ENCODE measurements around the gene CMSS1.

The CMSS1 gene

DNA sequence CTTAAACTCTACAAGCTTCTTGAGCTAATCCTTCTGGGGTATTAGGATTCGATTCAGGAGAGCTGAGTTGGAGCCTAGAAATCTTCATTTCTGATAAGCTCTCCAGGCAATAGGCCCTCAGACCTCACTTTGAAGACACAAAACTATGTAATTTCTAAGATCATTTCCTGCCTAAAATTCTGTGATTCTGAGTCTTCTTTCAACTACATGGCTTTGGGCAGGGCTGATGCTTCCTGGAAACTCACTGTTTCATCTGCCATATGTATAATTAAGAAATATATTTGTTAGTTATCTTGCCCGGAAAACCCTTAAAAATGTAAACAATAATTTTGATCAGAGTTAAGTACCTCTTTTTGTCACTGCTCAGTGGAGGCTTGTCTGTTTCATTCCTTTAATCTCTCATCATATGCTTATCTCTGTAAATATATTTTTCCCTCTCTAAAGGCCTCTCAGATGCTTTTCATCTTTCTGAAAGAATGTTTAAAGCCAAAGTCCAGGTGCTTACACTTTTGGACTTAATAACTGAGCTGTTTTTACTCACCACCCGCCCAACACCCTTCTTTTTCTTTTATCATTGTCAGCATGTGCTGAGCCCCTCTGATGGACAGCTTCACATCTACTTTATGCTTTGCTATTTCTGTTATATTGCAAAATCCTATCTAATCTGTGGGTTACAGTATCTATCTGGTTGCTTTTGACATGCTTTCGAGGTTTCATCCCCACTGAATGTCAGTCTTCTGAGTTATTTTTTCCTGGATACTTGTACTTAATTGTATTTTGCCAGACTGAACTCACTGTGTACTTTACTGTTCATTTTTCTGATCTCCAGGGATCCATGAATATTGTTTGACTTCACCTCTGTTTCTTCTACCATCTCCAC is 258.4 kb downstream of the CMSS1 start:
- POLR2A ChIA-PET, result no interaction called here
- CTCF ChIA-PET, result interaction anchor here (0.6 to 1.6 kb wide), 6 partner anchors 14 to 248 kb away, joined by 3 to 5 read pairs (median 3); no protein-coding TSS in a partner anchor
- DNase-seq (ENCODE audit: extremely low spot score), result no peak
- TF ChIP-seq CTBP1 (IDR thresholded peaks at IDR 0.05; ENCODE audit: borderline replicate concordance) (no peak), FOXA1 (IDR thresholded peaks at IDR 0.05) (no peak), LEF1 (IDR thresholded peaks at IDR 0.05; ENCODE audit: borderline replicate concordance) (no peak), FOXM1 (IDR thresholded peaks at IDR 0.05; ENCODE audit: borderline replicate concordance) (no peak), ELF4 (IDR thresholded peaks at IDR 0.05) (no peak), BHLHE40 (IDR thresholded peaks at IDR 0.05; ENCODE audit: borderline replicate concordance) (no peak), ARNT (IDR thresholded peaks at IDR 0.05) (no peak), NFRKB (IDR thresholded peaks at IDR 0.05) (no peak), HDGF (IDR thresholded peaks at IDR 0.05; ENCODE audit: borderline replicate concordance) (no peak), L3MBTL2 (conservative IDR thresholded peaks at IDR 0.05) (no peak), FOXK2 (IDR thresholded peaks at IDR 0.05) (no peak), SUZ12 (IDR thresholded peaks at IDR 0.05) (no peak)

- TF ChIP-seq L3MBTL2 (conservative IDR thresholded peaks at IDR 0.05) (no peak), BHLHE40 (IDR thresholded peaks at IDR 0.05; ENCODE audit: borderline replicate concordance) (no peak), NFRKB (IDR thresholded peaks at IDR 0.05) (no peak), ZNF384 (IDR thresholded peaks at IDR 0.05) (no peak), TARDBP (IDR thresholded peaks at IDR 0.05) (no peak), FOXM1 (IDR thresholded peaks at IDR 0.05; ENCODE audit: borderline replicate concordance) (no peak), CTBP1 (IDR thresholded peaks at IDR 0.05; ENCODE audit: borderline replicate concordance) (no peak), SP1 (IDR thresholded peaks at IDR 0.05) (no peak), SUZ12 (IDR thresholded peaks at IDR 0.05) (no peak), ELF4 (IDR thresholded peaks at IDR 0.05) (no peak), LEF1 (IDR thresholded peaks at IDR 0.05; ENCODE audit: borderline replicate concordance) (no peak), HDGF (IDR thresholded peaks at IDR 0.05; ENCODE audit: borderline replicate concordance) (no peak), FOXK2 (IDR thresholded peaks at IDR 0.05) (no peak), FOXA1 (IDR thresholded peaks at IDR 0.05) (no peak), ARNT (IDR thresholded peaks at IDR 0.05) (no peak)
- TF ChIP-seq, protein P1, sequence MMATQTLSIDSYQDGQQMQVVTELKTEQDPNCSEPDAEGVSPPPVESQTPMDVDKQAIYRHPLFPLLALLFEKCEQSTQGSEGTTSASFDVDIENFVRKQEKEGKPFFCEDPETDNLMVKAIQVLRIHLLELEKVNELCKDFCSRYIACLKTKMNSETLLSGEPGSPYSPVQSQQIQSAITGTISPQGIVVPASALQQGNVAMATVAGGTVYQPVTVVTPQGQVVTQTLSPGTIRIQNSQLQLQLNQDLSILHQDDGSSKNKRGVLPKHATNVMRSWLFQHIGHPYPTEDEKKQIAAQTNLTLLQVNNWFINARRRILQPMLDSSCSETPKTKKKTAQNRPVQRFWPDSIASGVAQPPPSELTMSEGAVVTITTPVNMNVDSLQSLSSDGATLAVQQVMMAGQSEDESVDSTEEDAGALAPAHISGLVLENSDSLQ (IDR thresholded peaks at IDR 0.05), result no peak
- ChIA-PET POLR2A (no interaction called here), CTCF (interaction anchor here (0.7 to 1.6 kb wide), 5 partner anchors 8 to 245 kb away, joined by 3 to 5 read pairs (median 3); no protein-coding TSS in a partner anchor)
- no peak for DNase-seq (ENCODE audit: extremely low spot score)
Measured at GRCh38 chr3:100076731-100077529, 259.3 kb downstream of the CMSS1 start.

DNA sequence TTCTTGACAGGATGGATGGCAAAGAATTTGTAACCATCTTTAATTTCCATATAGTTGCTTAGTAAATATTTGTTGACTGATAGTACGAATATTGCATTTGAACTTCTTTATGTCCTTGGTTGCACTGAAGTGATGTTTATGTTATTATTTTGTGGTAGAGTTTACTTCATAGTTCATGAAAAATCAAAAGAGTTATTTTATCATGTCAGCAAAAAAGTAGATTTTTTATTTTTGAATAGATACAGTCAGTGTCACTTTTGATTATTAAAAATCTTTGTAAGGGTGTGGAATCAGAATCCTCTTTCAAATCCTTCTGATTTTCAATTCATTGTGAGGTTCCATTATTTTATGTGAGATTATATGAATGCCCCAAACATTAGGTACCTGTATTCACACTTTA is 261.7 kb downstream of the CMSS1 start:
- ChIA-PET POLR2A (no interaction called here), CTCF (no interaction called here)
- no peak for DNase-seq (ENCODE audit: extremely low spot score)
- TF ChIP-seq NFRKB (IDR thresholded peaks at IDR 0.05) (no peak), FOXM1 (IDR thresholded peaks at IDR 0.05; ENCODE audit: borderline replicate concordance) (no peak), L3MBTL2 (conservative IDR thresholded peaks at IDR 0.05) (no peak), SP1 (IDR thresholded peaks at IDR 0.05) (no peak), ZNF384 (IDR thresholded peaks at IDR 0.05) (no peak), BHLHE40 (IDR thresholded peaks at IDR 0.05; ENCODE audit: borderline replicate concordance) (no peak), SUZ12 (IDR thresholded peaks at IDR 0.05) (no peak), CTBP1 (IDR thresholded peaks at IDR 0.05; ENCODE audit: borderline replicate concordance) (no peak), ELF4 (IDR thresholded peaks at IDR 0.05) (no peak), FOXA1 (IDR thresholded peaks at IDR 0.05) (no peak), ARNT (IDR thresholded peaks at IDR 0.05) (no peak), LEF1 (IDR thresholded peaks at IDR 0.05; ENCODE audit: borderline replicate concordance) (no peak)

DNA sequence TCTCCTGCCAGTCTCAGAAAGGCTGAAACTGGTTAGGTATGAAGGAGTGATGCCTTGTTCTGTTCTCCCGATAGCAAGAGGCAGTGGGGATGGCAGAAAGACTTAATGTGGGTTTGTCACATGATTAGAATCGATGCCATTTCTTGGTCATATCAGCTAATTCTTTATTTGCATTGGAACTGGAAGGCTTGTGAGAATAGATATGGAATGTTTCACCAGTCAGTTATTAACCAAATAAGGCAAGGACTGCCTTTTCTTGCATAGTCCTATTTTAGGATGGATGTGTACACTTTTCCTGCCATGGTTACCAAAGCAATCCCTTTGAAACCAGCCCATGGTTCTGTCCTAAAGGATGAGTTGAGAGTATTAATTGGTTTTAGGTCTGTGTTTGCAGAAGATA is 262.9 kb downstream of the CMSS1 start:
- CTCF ChIA-PET, result no interaction called here
- POLR2A ChIA-PET, result no interaction called here
- no peak for TF ChIP-seq ELF4 (IDR thresholded peaks at IDR 0.05)
- no peak for TF ChIP-seq HDGF (IDR thresholded peaks at IDR 0.05; ENCODE audit: borderline replicate concordance)
- TF ChIP-seq TARDBP (IDR thresholded peaks at IDR 0.05), result no peak
- no peak for TF ChIP-seq NFRKB (IDR thresholded peaks at IDR 0.05)
- no peak for TF ChIP-seq CTBP1 (IDR thresholded peaks at IDR 0.05; ENCODE audit: borderline replicate concordance)
- no peak for TF ChIP-seq FOXA1 (IDR thresholded peaks at IDR 0.05)
- no peak for TF ChIP-seq L3MBTL2 (conservative IDR thresholded peaks at IDR 0.05)
- no peak for TF ChIP-seq SP1 (IDR thresholded peaks at IDR 0.05)
- TF ChIP-seq ZNF384 (IDR thresholded peaks at IDR 0.05), result no peak
- no peak for TF ChIP-seq FOXM1 (IDR thresholded peaks at IDR 0.05; ENCODE audit: borderline replicate concordance)
- TF ChIP-seq, protein P1 (IDR thresholded peaks at IDR 0.05), result no peak
- no peak for TF ChIP-seq FOXK2 (IDR thresholded peaks at IDR 0.05)
- no peak for TF ChIP-seq SUZ12 (IDR thresholded peaks at IDR 0.05)
- no peak for TF ChIP-seq LEF1 (IDR thresholded peaks at IDR 0.05; ENCODE audit: borderline replicate concordance)
- no peak for TF ChIP-seq ARNT (IDR thresholded peaks at IDR 0.05)
- TF ChIP-seq BHLHE40 (IDR thresholded peaks at IDR 0.05; ENCODE audit: borderline replicate concordance), result no peak
- DNase-seq (ENCODE audit: extremely low spot score), result no peak

- ChIA-PET POLR2A (no interaction called here), CTCF (no interaction called here)
- no peak for DNase-seq (ENCODE audit: extremely low spot score)
- TF ChIP-seq, protein P1 (IDR thresholded peaks at IDR 0.05), result no peak
- no peak for TF ChIP-seq ELF4 (IDR thresholded peaks at IDR 0.05)
- no peak for TF ChIP-seq FOXM1 (IDR thresholded peaks at IDR 0.05; ENCODE audit: borderline replicate concordance)
- TF ChIP-seq BHLHE40 (IDR thresholded peaks at IDR 0.05; ENCODE audit: borderline replicate concordance), result no peak
- no peak for TF ChIP-seq FOXK2 (IDR thresholded peaks at IDR 0.05)
- no peak for TF ChIP-seq SP1 (IDR thresholded peaks at IDR 0.05)
- TF ChIP-seq ARNT (IDR thresholded peaks at IDR 0.05), result no peak
- no peak for TF ChIP-seq NFRKB (IDR thresholded peaks at IDR 0.05)
- TF ChIP-seq SUZ12 (IDR thresholded peaks at IDR 0.05), result no peak
- no peak for TF ChIP-seq L3MBTL2 (conservative IDR thresholded peaks at IDR 0.05)
- no peak for TF ChIP-seq HDGF (IDR thresholded peaks at IDR 0.05; ENCODE audit: borderline replicate concordance)
- no peak for TF ChIP-seq ZNF384 (IDR thresholded peaks at IDR 0.05)
- no peak for TF ChIP-seq FOXA1 (IDR thresholded peaks at IDR 0.05)
- no peak for TF ChIP-seq CTBP1 (IDR thresholded peaks at IDR 0.05; ENCODE audit: borderline replicate concordance)
- no peak for TF ChIP-seq TARDBP (IDR thresholded peaks at IDR 0.05)
- TF ChIP-seq LEF1 (IDR thresholded peaks at IDR 0.05; ENCODE audit: borderline replicate concordance), result no peak
Measured at GRCh38 chr3:100081311-100081710, 263.6 kb downstream of the CMSS1 start.
